ENCODE measurements around the gene TECTB.

DNA sequence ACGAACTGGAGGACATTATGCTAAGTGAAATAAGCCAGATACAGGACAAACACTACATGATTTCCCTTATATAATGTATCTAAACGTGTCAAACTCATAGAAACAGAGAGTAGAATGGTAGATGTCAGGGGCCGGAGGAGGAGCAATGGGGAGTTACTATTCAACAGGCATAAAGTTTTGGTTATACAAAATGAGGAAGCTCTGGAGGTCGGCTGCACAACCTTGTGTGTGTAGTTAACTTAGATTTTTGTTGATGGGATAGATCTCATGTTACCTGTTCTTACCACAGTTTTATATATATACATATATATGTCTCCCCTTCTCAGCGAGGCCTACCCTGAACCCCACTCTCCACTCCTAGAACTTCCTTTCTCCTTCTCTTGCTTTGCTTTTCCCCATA lies 22.4 kb upstream of the TECTB start:
- TF ChIP-seq, protein P1, sequence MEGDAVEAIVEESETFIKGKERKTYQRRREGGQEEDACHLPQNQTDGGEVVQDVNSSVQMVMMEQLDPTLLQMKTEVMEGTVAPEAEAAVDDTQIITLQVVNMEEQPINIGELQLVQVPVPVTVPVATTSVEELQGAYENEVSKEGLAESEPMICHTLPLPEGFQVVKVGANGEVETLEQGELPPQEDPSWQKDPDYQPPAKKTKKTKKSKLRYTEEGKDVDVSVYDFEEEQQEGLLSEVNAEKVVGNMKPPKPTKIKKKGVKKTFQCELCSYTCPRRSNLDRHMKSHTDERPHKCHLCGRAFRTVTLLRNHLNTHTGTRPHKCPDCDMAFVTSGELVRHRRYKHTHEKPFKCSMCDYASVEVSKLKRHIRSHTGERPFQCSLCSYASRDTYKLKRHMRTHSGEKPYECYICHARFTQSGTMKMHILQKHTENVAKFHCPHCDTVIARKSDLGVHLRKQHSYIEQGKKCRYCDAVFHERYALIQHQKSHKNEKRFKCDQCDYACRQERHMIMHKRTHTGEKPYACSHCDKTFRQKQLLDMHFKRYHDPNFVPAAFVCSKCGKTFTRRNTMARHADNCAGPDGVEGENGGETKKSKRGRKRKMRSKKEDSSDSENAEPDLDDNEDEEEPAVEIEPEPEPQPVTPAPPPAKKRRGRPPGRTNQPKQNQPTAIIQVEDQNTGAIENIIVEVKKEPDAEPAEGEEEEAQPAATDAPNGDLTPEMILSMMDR (conservative IDR thresholded peaks at IDR 0.05), result no peak
- TF ChIP-seq ZFX (IDR thresholded peaks at IDR 0.05), result no peak

All from C4-2B (cell line).